ENCODE measurements around the gene STAT5B.
"Not testable (repeated sequence)": the region's sequence is repeated elsewhere in the genome, so short reads cannot be mapped to it uniquely, and the experiment has no call there.

The STAT5B gene

DNA sequence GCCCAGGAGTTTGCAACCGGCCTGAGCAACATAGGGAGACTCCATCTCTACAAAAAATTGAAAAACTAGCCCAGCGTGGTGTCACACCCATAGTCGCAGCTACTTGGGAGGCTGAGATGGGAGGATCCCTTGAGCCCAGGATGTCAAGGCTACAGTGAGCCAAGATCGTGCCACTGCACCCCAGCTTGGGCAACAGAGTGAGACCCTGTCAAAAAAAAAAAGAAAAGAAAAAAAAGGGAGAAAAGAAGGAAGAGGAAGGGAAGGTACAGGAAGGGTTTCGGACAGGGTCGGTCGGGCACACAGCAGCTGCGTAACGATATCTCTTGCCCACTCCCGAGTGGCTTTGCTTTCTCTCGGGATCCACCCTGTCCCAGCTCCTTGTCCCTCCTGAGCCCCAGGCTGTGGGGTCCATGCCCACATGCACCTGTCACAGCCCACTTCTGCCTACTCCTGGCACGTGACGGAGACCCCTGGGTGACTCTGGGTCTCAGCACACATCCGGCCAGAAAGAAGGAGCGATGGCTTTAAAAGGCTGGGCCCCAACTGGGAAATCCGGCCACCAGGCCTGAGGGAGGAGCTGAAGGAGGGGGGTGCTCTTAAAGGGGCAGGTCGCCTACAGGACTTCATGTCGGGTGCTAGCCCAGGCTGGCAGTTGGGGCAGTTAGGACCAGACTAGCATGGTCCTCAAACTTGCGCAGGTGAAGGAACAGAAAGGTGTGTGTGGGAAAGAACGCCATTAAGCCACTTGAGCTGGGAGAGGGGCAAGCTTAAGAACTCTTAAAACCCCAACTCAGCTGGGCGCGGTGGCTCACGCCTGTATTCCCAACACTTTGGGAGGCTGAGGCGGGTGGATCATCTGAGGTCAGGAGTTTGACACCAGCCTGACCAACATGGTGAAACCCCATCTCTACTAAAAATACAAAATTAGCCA lies 82.0 kb downstream of the STAT5B start, which contains the start of gene GHDC:
Gene GHDC (minus strand): TSS at position 526 of the 931 bp plus-strand sequence. CDS start 913 bp downstream, outside the sequence.
- DNase-seq (ENCODE audit: low read depth), result no peak

DNA sequence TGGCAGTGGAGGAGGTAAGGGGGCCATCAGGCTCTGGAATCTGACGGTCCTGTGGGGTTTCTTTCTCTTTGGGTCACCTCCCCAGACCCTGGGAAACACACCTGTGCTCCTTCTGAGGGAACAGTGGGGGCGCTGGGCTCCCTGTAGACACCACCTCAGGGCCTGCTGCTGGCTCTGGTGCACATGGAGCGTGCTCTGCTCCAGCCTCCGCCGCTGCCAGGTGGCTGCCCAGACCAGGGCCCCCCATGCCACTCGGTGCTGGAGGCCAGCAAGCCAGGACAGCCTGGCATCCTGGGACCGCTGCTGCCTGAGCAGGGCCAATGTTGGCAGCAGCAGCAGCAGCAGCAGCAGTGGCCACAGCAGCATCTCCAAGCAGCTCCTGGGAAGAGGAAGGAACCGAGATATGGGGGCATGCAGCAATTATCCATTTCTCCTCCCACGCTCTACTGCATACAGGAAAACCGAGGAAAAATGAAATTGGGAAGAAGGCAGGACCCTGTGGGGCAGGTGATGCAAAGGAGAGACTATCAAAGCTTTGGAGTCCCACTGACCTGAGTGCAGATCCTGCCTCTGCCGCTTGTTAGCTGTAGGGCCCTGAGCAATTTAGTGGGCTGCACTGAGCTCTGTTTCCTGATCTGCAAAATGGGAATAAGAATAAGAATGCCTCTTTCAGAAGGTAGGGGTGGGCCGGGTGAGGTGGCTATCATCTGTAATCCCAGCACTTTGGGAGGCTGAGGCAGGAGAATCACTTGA lies 82.8 kb downstream of the STAT5B start:
- no peak for DNase-seq (ENCODE audit: low read depth)

DNA sequence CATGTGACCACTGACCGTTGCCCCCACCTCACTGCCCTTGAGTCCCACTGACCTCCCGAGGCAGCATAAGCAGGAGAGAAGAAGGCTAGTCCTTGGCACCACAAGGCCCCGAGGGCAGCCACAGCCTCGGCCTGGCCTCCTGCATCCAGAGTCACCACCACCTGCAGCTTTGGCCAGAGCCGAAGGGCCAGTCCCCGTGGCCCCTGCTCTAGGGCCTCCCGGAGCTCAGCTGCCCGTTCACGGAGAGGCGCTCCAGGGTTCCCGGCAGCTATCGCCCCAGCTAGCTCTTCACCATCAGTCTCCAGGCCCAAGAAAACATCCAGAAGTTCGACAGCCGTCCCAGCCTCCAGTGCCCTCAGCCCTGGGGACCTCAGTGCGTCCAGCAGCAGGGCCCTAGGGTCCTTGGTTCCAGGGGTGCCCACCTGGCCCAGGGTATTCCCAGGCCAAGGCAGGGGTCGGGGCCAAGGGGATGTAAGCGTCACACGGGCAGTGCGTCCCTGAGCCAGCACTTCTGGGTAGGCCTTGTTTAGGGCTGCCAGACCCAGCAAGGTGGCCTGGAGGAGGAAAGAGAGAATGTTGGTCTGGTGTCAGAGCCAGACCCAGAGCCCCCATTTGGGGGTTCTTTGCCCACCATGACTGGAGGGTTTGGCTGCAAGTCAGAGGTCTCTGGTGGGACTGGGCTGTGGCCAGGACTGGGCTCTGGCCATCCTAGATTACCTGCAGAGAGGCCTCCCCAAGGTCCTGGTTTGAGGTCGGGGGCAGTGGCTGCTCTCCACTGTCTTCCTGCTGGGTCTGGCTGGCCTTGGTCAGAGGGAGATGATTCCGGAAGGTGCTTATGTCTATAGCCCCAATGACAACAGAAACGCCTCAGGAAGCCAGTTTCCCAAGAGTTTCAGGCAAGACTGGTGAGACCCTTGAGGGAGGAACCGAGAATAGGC lies 83.7 kb downstream of the STAT5B start:
- DNase-seq (ENCODE audit: low read depth), result no peak

- DNase-seq (ENCODE audit: low read depth), result no peak
Measured at GRCh38 chr17:42191275-42191608, 84.9 kb downstream of the STAT5B start.

GRCh38 chr17:42190491-42191274 lies 85.5 kb downstream of the STAT5B start:
- no peak for DNase-seq (ENCODE audit: low read depth)

DNA sequence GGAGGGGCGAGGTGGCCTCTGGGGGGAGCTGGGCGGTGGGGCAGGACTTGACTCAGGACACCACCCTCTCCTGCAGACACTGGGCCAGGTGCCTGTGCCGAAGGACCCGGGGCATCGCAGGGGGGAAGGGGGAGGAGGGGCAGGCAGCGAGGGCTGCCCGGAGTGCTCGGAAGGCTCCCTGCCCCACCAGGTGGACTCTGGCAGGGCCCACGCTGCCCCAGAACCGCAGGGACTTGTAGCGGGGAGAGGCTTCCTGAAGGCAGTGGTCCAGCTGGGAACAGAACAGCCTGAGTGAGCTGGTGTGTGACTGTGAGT lies 86.6 kb downstream of the STAT5B start:
- no peak for DNase-seq (ENCODE audit: low read depth)

- no peak for DNase-seq (ENCODE audit: low read depth)
Measured at GRCh38 chr17:42188749-42189650, 87.2 kb downstream of the STAT5B start.

- no peak for DNase-seq (ENCODE audit: low read depth)
Measured at GRCh38 chr17:42187833-42188232, 88.4 kb downstream of the STAT5B start.

GRCh38 chr17:42186191-42186590 lies 90.0 kb downstream of the STAT5B start:
- not testable (repeated sequence) for DNase-seq (ENCODE audit: low read depth)

- DNase-seq (ENCODE audit: low read depth), result no peak
Measured at GRCh38 chr17:42185621-42185930, 90.6 kb downstream of the STAT5B start.

DNA sequence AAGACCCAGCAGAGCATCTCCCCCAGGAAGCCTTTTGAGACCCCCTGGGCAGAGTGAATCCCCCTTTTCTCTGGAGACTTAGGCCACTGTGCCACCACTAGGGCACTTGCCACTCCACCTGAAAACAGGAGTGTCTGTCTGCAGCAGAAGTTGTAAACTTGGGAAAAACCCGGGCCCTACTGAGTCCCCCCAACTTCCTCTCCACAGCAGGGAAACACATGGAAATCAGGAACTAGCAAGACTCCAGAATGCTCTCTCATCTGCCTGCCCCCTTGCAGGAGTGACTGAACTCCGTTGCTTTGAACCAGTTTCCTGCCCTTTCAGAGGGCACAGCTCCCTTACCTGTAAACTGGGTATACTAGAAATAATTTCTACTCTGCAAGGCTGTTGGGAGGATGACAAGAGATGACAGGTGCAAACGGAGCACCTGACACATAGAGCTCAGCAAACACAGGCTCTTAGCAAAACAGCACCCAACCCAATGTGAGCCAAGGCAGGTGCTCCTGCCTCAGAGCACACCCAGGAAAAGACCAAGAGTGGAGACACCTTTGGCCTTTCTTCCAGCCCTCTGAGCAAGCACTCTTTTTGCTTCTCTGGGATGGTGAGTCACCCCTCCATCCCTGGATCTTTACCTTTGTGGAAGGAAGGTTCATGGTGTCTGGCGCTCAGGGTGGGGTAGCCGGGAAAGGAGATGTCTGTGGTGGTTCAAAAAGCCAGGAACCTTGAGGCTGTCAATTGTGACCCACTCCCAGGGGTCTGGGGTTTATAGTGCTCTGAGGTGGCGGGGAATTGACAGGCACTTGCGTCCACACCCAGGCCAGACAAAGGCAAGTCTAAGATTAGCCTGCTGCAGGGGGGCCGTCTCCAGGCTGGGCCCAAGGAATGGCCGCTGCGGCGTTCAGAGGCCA lies 91.2 kb downstream of the STAT5B start, which contains the start of gene HCRT:
Gene HCRT (minus strand): TSS at position 740 of the 908 bp plus-strand sequence. CDS start 87 bp downstream, at position 653.
- DNase-seq (ENCODE audit: low read depth), result no peak

DNA sequence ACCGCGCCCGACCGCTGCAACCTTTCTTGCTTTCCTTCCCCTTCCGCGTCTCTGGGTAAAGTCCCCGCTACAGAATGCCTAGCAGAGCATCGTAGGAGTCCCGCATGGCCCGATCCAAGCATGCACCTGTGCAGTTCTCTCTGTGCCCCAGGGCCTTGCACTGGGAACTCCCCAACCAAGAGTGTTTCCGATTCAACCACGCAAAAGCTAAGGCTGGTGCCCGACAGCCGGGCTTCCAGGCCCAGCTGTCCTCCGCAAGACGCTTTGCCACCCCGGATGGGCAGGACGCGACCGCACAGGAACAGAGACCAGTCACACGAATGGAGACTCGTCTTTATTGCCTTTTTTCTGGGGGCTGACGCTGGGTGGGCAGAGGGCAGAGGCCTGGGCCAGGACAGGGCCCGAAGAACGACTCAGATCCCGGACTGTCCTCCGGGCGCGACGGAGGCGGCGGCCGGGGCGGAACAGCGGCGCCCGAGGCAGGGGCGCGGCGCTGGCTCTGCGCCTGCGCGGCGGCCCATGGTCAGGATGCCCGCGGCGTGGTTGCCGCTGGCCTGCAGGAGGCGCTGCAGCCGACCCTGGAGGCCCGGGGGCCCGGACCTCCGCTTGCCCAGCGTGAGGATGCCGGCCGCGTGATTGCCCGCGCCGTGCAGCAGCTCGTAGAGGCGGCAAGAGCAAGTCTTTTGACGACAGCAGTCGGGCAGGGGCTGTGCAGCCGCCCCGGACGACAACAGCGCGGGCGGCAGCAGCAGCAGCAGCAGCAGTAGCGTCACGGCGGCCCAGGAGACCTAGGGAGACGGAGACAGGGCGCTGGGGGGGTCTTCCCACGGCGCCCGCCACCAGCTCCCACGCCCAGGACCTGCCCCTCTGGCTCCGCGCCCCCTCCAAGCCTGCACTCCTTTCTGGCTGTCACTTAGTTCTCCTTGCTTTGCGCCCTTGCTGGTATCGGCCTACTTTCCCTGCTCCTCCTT lies 92.2 kb downstream of the STAT5B start:
- DNase-seq (ENCODE audit: low read depth), result no peak

GRCh38 chr17:42182927-42183734 lies 93.1 kb downstream of the STAT5B start:
- no peak for DNase-seq (ENCODE audit: low read depth)

DNA sequence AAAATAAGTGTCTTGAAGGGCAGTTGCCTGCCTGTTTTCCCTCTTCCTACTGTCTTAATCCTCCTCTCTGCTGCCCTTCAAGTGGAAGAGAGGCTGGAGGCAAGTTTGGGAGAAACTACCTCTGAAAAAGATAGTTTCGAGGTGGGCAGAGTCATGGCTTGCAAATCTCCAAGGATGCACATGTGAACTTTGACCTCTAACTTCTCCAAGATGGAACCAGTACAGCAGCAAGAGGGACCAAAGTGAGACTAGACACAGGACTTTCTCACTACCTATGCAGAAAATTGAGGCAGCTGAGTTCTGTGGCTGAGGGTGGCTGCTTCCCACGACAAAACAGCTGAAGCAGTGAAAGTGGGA lies 94.4 kb downstream of the STAT5B start:
- DNase-seq (ENCODE audit: low read depth), result no peak

GRCh38 chr17:42180922-42181850 lies 95.0 kb downstream of the STAT5B start, which contains the start of gene KCNH4:
TSS of gene KCNH4 (minus strand) at chr17:42181142. CDS start at chr17:42180945, 197 bp downstream.
- no peak for DNase-seq (ENCODE audit: low read depth)

DNA sequence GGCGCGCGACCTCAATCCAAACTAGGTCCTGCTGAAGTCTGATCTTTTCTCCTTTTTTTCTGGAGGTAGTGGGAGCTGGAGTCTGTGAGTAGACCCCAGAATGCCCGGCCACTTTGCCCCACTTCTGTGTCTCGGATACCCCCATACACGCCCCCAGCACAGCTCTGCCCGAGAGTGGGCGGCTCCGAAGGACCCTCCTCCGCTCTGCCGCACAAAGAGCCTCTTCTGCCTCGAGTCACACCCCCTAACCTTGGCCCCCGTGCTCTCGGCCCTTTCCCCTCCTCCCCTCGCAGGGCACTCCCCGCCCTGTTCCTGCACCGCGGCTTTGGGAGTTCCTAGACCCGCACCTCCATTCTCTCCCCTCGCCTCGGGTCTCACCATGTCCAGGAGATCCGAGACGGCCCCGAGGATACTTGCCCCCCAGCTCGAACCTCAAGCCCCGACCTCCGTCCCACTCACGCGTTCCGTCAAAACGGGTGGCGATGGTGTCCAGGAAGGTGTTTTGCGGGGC lies 95.7 kb downstream of the STAT5B start:
- no peak for DNase-seq (ENCODE audit: low read depth)

Data from non-pigmented ciliary epithelial cell (primary cell).